Measurements from ENCODE around the gene RAD52.

RAD52 gene

GRCh38 chr12:915090-915489, 34.4 kb downstream of the RAD52 start:
- DNase-seq (ENCODE audit: low read depth in 1 of 2, low spot score in 1 of 2): no peak

GRCh38 chr12:913919-914698, 35.4 kb downstream of the RAD52 start:
- no peak for DNase-seq (ENCODE audit: low read depth in 1 of 2, low spot score in 1 of 2)

DNA sequence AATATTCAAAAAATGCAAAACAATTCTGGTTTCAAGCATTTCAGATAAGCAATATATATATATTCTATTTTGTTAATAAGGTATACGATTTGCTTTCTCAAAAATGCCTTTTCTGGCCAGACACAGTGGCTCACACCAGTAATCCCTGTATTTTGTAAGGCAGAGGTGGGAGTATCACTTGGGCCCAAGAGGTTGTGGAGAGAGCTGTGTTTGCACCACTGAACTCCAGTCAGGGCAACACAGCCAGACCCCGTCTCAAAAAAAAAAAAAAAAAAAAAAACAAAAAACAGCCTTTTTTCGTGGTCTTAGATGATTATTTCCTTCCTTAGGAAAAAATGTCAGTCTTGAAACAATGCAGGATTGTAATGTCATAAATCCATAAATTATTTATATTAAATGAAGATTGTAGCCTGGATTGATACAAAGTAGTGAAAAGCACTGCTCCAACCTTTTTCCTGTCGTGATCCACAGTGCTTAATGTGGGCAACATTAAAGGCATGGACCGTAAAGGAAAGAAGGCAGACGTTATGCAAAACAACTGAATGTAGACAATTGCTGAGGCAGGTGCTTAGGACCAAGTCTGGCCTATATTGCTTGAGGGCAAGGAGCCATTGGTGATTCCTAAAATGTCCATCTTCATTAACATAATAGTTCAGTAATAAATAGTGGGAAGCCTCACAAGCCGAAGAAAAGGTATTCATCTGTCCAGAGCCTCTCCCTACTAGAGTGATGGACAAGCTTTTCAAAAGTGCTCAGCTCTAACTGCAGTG, 36.8 kb downstream of the RAD52 start:
- no peak for DNase-seq (ENCODE audit: low read depth in 1 of 2, low spot score in 1 of 2)

DNA sequence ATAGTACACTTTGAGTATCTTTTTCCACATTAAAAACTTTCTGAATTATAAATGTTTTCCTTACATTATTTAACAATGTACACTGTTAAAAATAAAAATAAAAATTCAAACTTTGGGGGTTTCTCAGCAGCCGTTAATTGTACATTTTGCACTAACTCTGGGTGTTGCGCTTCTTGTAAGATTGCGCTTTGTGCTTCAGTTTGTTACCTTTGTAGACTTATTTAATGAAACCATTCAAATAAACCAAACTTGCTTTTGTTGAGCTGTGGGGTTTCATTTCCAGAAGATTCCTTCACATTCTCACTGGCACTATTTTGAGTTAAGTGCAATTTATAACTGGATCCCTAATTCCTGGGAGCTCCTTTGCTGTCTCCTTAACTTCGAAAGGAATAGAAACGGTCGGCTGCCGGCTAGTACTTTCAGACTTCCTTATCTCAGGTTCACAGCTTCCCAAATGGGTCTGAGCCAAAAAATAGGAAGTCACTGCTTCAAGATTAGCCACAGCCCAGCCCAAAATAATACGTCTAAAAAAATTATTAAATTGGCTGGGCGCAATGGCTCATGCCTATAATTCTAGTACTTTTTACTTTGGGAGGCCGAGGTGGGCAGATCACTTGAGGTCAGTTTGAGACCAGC, 38.2 kb downstream of the RAD52 start:
- DNase-seq (ENCODE audit: low read depth in 1 of 2, low spot score in 1 of 2): no peak

- DNase-seq (ENCODE audit: low read depth in 1 of 2, low spot score in 1 of 2): no peak
These were observed 39.1 kb downstream of the RAD52 start for GRCh38 chr12:910416-910815.

GRCh38 chr12:909861-910260, 39.6 kb downstream of the RAD52 start:
- DNase-seq (ENCODE audit: low read depth in 1 of 2, low spot score in 1 of 2): no peak

GRCh38 chr12:907413-908185, 41.9 kb downstream of the RAD52 start:
- no peak for DNase-seq (ENCODE audit: low read depth in 1 of 2, low spot score in 1 of 2)

DNA sequence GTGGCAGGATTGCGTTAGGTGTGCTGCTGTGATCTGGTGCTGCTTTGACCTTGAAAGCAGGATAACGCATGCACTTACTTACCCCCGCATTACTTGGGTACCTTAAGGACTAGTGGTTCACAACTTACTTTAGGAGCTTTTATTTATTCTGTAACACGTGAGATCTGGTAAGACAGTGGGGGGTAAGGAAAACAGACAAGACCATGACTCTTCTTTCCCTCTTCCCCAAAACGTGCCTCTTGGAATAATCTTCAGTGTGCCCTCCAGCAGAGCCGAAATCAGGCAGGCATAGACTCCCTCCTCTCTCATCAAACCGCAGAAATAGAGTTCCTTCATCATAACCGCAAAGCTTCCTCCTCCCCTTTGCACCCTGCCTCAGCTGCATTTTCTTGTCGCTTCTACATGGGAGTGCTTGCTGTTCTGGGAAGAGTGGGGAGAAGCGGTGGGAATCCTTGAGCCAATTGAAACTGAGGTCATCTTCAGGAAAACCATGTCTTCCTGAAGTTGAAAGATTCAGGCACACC, 43.4 kb downstream of the RAD52 start:
- no peak for DNase-seq (ENCODE audit: low read depth in 1 of 2, low spot score in 1 of 2)

DNA sequence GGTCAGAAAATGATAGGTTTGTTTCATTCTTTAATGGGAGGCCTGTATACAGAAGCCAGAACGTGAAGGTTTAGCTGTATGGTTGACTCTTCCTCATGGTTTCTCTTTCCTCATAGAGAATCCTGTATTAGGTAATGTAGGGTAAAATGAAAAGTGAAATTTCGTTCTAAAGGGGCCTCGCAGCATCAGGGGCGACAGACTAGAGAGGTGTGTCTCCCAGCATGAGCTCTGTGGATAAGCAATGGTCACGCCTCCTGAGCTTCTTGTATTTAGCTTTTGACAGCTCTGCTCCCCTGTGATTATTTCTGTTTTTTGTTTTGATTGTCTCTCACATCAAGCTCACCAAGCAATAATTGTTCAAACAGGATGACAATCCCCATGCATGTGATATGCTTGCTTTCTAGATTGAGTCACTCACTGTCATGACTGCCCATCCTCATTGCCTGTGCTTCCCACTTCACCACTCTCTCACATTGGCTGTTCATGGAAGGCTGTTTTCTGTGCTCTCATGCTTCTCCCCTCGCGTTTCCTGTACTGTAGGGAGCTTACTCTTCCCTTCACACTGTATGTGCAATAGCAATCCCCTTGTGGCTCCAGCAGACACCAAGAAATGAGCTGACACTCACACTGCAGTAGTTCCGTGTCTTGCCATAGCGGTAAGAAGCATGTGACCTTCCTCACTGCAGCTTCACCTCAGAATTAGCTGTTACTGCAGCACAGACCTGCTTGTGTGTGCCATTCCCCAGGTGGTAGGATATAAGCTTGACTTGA, 44.0 kb downstream of the RAD52 start:
- DNase-seq (ENCODE audit: low read depth in 1 of 2, low spot score in 1 of 2): no peak

- no peak for DNase-seq (ENCODE audit: low read depth in 1 of 2, low spot score in 1 of 2)
These were observed 45.5 kb downstream of the RAD52 start for GRCh38 chr12:904010-904414.

GRCh38 chr12:903055-903454, 46.4 kb downstream of the RAD52 start:
- DNase-seq (ENCODE audit: low read depth in 1 of 2, low spot score in 1 of 2): no peak

GRCh38 chr12:902581-902980, 46.9 kb downstream of the RAD52 start:
- DNase-seq (ENCODE audit: low read depth in 1 of 2, low spot score in 1 of 2): no peak

- no peak for DNase-seq (ENCODE audit: low read depth in 1 of 2, low spot score in 1 of 2)
These were observed 52.1 kb downstream of the RAD52 start for GRCh38 chr12:897386-897785.

DNA sequence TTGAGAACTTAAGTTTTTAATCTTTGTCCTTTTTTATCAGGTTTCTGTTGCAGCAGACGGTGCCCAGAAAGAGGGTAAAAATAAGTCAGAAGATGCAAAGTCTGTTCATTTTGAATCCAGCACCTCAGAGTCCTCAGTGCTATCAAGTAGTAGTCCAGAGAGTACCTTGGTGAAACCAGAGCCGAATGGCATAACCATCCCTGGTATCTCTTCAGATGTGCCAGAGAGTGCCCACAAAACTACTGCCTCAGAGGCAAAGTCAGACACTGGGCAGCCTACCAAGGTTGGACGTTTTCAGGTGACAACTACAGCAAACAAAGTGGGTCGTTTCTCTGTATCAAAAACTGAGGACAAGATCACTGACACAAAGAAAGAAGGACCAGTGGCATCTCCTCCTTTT, 53.5 kb downstream of the RAD52 start:
- no peak for DNase-seq (ENCODE audit: low read depth in 1 of 2, low spot score in 1 of 2)

- DNase-seq (ENCODE audit: low read depth in 1 of 2, low spot score in 1 of 2): no peak
These were observed 55.3 kb downstream of the RAD52 start for GRCh38 chr12:894226-894625.

GRCh38 chr12:886206-886605, 63.3 kb downstream of the RAD52 start:
- DNase-seq (ENCODE audit: low read depth in 1 of 2, low spot score in 1 of 2): no peak

- no peak for DNase-seq (ENCODE audit: low read depth in 1 of 2, low spot score in 1 of 2)
These were observed 63.8 kb downstream of the RAD52 start for GRCh38 chr12:885701-886100.

GRCh38 chr12:884746-885414, 64.6 kb downstream of the RAD52 start:
- DNase-seq (ENCODE audit: low read depth in 1 of 2, low spot score in 1 of 2): no peak

GRCh38 chr12:880656-881055, 68.8 kb downstream of the RAD52 start:
- DNase-seq (ENCODE audit: low read depth in 1 of 2, low spot score in 1 of 2): no peak

- DNase-seq (ENCODE audit: low read depth in 1 of 2, low spot score in 1 of 2): no peak
These were observed 69.9 kb downstream of the RAD52 start for GRCh38 chr12:879641-880040.
